Transverse colon (tissue), 4 donors: Measurements from ENCODE around the gene PTGES2. TPM values are rescaled to one million over a fixed set of nuclear protein-coding genes. Genes with fewer than 3 reads are reported as not detected.

ENCODE experiments used
- DNase-seq: peaks from one replicate; pipeline ENCODE4 v3.0.0-alpha.2; 2019
- H3K27ac ChIP-seq, 4 donors: fragments of 200-600 bp; sonication (generic); 2 replicates each; pipeline ENCODE4 v1.5.1; 2016 to 2018; ENCODE audit warnings: inconsistent platforms in 4 of 4
- H3K27me3 ChIP-seq: fragments of 200-600 bp; sonication (generic); 2 replicates; pipeline ENCODE4 v1.5.1; 2017; ENCODE audit warnings: inconsistent platforms
- H3K36me3 ChIP-seq, 4 donors: fragments of 200-600 bp; sonication (generic); 2 replicates each; pipeline ENCODE4 v1.5.1; 2017 to 2019; ENCODE audit warnings: inconsistent platforms in 4 of 4
- H3K4me1 ChIP-seq, 4 donors: fragments of 200-600 bp; sonication (generic); 2 replicates each; pipeline ENCODE4 v1.5.1; 2017 to 2020; ENCODE audit warnings: inconsistent platforms in 4 of 4
- H3K4me3 ChIP-seq, 4 donors: fragments of 200-600 bp; sonication (generic); 1 replicate in 1 of 4; 2 replicates in 3 of 4; pipeline versions ENCODE4 v1.5.1 to v1.6.1; 2017 to 2019; ENCODE audit warnings: inconsistent platforms in 4 of 4
- H3K9me3 ChIP-seq, 2 donors: fragments of 200-600 bp; sonication (generic); 2 replicates each; pipeline ENCODE4 v1.5.1; 2017 to 2019; ENCODE audit warnings: inconsistent platforms in 2 of 2
- EP300 ChIP-seq: sonication (generic); formaldehyde crosslinking; IDR thresholded peaks from one replicate; pipeline ENCODE4 v1.6.1; 2017; ENCODE audit warnings: antibody characterized with exemption, low read depth
- POLR2A ChIP-seq: fragments of 450-650 bp; IDR thresholded peaks from one replicate; pipeline ENCODE4 v1.6.1; 2016; ENCODE audit warnings: antibody characterized with exemption, mild to moderate bottlenecking, moderate library complexity
- POLR2AphosphoS5 ChIP-seq, 3 donors: sonication (generic); formaldehyde crosslinking; IDR thresholded peaks; one replicate each; pipeline ENCODE4 v1.6.1; 2016; ENCODE audit warnings: antibody characterized with exemption in 3 of 3
- WGBS, 2 donors: methylation state at CpG; one replicate each; pipeline ENCODE4 v1.1.5; 2018; ENCODE audit warnings: low coverage in 1 of 2; 5-methylcytosine and 5-hydroxymethylcytosine counted together
- in situ Hi-C, 4 donors: fragments of 200-750 bp; cut with MboI; loops; one replicate each; pipeline versions ENCODE4 v1.15.0 to v1.15.1; 2017; ENCODE audit warnings: low sequenced_read_pairs in 3 of 4, low pct_ligation_motif_present in 1 of 4, low pct_unique_long_range_greater_than_20kb in 1 of 4
- intact Hi-C: fragments of 100-400 bp; cut with DNase I; formaldehyde crosslinking; loops from one replicate; pipeline ENCODE4 v1.15.1; 2023; ENCODE audit warnings: low total_unique reads
- total RNA-seq, 4 donors: library from RNA; depleted of rRNA; stranded (reverse); fragments of >200 nt; gene quantifications; one replicate each; pipeline ENCODE4 v1.1.0, GENCODE V29; 2016
- TF ChIP-seq, protein P1 (sequence below), 5 experiments: fragments of 200-600 bp in 3 of 5; fragments of 450-650 bp in 2 of 5; sonication (generic) in 3 of 5; IDR thresholded peaks; 1 replicate in 2 of 5; 2 replicates in 3 of 5; pipeline ENCODE4 v1.5.1; 2016 to 2017; ENCODE audit warnings: antibody characterized with exemption in 5 of 5, inconsistent platforms in 3 of 5, mild to moderate bottlenecking in 2 of 5, moderate library complexity in 1 of 5

Gene PTGES2
- total RNA-seq, 4 donors from 2014 or later = 109 to 434 (median 164) TPM

DNA sequence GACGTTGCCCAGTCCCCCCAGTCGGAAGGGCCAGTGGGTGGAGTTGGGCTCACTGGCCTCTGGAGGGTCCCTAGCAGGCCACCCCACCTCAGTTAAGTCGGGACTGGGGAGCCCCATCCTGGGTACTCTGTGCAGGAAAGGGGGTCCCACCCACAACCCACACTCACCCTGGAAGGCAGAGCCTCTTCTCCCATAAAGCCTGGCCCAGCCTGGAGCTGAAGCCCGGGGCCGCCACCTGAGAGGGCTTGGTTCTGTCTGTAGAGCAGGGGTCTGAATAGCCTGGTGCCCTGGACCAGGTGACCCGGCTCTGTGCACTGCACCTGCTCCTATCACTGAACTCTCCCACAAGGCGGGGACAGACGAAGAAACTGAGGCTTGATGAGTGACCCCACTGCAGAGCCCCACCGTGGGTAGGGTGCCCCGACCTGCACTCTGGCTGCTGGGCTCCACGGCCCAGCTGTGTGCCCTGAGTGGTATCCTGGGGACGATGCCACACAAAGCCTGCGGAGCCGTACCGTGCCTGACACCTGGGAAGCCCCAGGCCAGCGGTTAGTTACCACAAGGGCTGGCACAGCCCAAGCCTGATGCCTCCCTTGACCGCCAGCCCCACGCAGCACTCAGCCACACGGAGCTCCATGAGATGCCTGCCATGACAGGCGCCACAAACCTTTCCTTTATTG, 7.3 kb downstream of the PTGES2 start:
- Histone ChIP-seq H3K9me3 (no peaks in the 10 kb centered on the region), H3K27me3 (no peaks in the 10 kb centered on the region), H3K27ac (no peak overlapping the region), H3K4me3 (no peak overlapping the region), H3K4me1 (peaks cover 3 to 34% (median 28%) of the 10 kb centered on the region in 4 donors), H3K36me3 (peaks cover 0 to 21% (median 10%) of the 10 kb centered on the region in 4 donors)
- 75% methylated on average over 11 of the region's 20 CpGs; no CpG with 5 or more reads in 1 of the 2 donors for WGBS, 2 donors
- peak; percentile 8 for DNase-seq
- TF ChIP-seq POLR2A (no peak), POLR2AphosphoS5 (IDR thresholded peaks at IDR 0.05) (no peak), EP300 (no peak)
- TF ChIP-seq, protein P1, sequence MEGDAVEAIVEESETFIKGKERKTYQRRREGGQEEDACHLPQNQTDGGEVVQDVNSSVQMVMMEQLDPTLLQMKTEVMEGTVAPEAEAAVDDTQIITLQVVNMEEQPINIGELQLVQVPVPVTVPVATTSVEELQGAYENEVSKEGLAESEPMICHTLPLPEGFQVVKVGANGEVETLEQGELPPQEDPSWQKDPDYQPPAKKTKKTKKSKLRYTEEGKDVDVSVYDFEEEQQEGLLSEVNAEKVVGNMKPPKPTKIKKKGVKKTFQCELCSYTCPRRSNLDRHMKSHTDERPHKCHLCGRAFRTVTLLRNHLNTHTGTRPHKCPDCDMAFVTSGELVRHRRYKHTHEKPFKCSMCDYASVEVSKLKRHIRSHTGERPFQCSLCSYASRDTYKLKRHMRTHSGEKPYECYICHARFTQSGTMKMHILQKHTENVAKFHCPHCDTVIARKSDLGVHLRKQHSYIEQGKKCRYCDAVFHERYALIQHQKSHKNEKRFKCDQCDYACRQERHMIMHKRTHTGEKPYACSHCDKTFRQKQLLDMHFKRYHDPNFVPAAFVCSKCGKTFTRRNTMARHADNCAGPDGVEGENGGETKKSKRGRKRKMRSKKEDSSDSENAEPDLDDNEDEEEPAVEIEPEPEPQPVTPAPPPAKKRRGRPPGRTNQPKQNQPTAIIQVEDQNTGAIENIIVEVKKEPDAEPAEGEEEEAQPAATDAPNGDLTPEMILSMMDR (IDR thresholded peaks at IDR 0.05) = no peak
- in situ Hi-C loops (loop anchor here in 1 of 4 donors (25.0 kb wide), 1 partner anchor 158 kb away; no protein-coding TSS in a partner anchor), intact Hi-C loops (no loop called here)

DNA sequence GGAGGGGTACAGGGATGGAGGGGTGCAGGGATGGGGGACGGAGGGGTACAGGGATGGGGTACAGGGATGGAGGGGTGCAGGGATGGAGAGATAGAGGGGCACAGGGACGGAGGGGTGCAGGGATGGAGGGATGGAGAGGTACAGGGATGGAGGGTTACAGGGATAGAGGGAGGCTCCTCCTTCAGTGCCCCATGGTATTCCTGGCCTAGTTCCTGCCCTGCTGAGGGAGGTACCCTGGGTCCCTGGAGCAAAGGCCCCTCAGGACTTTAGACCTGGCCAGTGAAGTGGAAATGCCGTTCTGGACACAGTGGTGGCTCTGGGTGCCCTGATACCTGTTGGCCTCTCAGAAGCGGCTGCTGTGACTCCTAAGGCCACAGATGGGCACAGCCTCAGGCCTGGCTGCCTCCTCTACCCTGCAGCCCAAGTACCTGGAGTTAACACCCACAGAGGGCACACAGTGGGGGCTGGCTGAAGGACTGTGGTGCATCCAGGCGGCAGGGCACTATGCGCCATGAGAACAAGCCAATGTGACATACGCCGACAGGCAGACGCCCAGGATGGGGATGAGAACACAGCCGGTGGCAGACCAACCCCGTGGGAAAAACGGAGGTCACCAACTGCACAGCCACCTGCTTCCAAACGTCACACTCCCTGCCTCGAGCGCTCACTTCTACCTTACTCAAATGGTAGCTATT, 8.4 kb downstream of the PTGES2 start:
- in situ Hi-C loops (loop anchor here in 1 of 4 donors (25.0 kb wide), 1 partner anchor 157 kb away; no protein-coding TSS in a partner anchor), intact Hi-C loops (loop anchor here (10.0 kb wide), 1 partner anchor 84 kb away; no protein-coding TSS in a partner anchor)
- H3K4me1 ChIP-seq = peaks cover 3 to 27% (median 25%) of the 10 kb centered on the region in 4 donors
- no peaks in the 10 kb centered on the region for H3K27me3 ChIP-seq
- H3K9me3 ChIP-seq = no peaks in the 10 kb centered on the region
- 75% methylated on average over 15 of the region's 15 CpGs; no CpG with 5 or more reads in 1 of the 2 donors for WGBS, 2 donors
- no peak overlapping the region for H3K27ac ChIP-seq
- no peak for TF ChIP-seq POLR2AphosphoS5 (IDR thresholded peaks at IDR 0.05)
- no peak for TF ChIP-seq EP300
- TF ChIP-seq, protein P1 (IDR thresholded peaks at IDR 0.05) = no peak
- no peak overlapping the region for H3K4me3 ChIP-seq
- peak; percentile 7 for DNase-seq
- H3K36me3 ChIP-seq = peaks cover 0 to 18% (median 8%) of the 10 kb centered on the region in 4 donors

DNA sequence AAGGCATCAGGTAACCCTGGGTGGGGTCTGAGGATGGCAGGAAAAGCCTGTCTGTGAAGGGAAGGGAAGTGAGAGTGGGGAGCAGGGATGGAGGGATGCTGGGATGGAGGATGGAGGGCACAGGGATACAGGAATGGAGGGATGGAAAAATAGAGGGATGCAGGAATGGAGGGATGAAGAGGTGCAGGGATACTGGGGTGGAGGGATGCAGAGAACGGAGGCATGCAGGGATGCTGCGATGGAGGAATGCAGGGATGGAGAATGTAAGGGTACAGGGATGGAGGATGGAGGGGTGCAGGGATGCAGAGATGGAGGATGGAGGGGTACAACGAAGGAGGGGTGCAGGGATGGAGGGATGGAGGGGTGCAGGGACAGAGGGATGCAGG, 9.1 kb downstream of the PTGES2 start:
- H3K36me3 ChIP-seq = peaks cover 0 to 14% (median 6%) of the 10 kb centered on the region in 4 donors
- WGBS, 2 donors = 50 to 57% methylated on average over 2 to 3 of the region's 3 CpGs
- H3K4me1 ChIP-seq = peaks cover 3 to 28% (median 25%) of the 10 kb centered on the region in 4 donors
- H3K4me3 ChIP-seq = no peak overlapping the region
- H3K27ac ChIP-seq = no peak overlapping the region
- TF ChIP-seq, protein P1 (IDR thresholded peaks at IDR 0.05) = no peak
- TF ChIP-seq EP300 = no peak
- no peak for TF ChIP-seq POLR2AphosphoS5 (IDR thresholded peaks at IDR 0.05)
- TF ChIP-seq POLR2A = no peak
- H3K9me3 ChIP-seq = no peaks in the 10 kb centered on the region
- intact Hi-C loops (loop anchor here (10.0 kb wide), 1 partner anchor 84 kb away; no protein-coding TSS in a partner anchor), in situ Hi-C loops (loop anchor here in 1 of 4 donors (25.0 kb wide), 1 partner anchor 156 kb away; no protein-coding TSS in a partner anchor)
- H3K27me3 ChIP-seq = no peaks in the 10 kb centered on the region
- DNase-seq = peak; percentile 4
